ENCODE measurements around the gene KL.

GRCh38 chr13:33072759-33073158 is 56.5 kb downstream of the KL start:
- no peak for TF ChIP-seq CTCF (IDR thresholded peaks at IDR 0.05)
- no peak for TF ChIP-seq POLR2A (IDR thresholded peaks at IDR 0.05)

Measured in thyroid gland (tissue), 4 donors.